ENCODE measurements around the gene GSAP.

GSAP gene

DNA sequence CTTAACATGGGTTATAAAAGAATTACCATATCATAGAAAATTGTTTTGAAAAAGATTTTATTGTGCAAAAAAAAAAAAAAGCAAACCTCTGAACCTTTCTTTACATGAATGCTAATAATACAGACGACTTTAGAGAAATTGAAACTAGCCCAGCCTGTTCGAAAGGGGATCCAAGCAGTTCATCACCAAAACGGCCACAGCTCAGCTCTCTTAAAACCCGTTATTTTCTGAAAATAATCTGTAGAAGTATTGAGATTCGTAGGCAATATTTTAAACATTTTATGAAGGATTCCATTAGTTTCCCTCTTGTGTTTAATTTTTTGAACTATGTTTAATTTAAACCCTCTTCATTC lies 9.9 kb upstream of the GSAP start:
- TF ChIP-seq, protein P1, sequence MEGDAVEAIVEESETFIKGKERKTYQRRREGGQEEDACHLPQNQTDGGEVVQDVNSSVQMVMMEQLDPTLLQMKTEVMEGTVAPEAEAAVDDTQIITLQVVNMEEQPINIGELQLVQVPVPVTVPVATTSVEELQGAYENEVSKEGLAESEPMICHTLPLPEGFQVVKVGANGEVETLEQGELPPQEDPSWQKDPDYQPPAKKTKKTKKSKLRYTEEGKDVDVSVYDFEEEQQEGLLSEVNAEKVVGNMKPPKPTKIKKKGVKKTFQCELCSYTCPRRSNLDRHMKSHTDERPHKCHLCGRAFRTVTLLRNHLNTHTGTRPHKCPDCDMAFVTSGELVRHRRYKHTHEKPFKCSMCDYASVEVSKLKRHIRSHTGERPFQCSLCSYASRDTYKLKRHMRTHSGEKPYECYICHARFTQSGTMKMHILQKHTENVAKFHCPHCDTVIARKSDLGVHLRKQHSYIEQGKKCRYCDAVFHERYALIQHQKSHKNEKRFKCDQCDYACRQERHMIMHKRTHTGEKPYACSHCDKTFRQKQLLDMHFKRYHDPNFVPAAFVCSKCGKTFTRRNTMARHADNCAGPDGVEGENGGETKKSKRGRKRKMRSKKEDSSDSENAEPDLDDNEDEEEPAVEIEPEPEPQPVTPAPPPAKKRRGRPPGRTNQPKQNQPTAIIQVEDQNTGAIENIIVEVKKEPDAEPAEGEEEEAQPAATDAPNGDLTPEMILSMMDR (IDR thresholded peaks at IDR 0.05), result no peak
- TF ChIP-seq ZFX (IDR thresholded peaks at IDR 0.05; ENCODE audit: borderline replicate concordance), result no peak
- no peak overlapping the region for H3K27ac ChIP-seq

DNA sequence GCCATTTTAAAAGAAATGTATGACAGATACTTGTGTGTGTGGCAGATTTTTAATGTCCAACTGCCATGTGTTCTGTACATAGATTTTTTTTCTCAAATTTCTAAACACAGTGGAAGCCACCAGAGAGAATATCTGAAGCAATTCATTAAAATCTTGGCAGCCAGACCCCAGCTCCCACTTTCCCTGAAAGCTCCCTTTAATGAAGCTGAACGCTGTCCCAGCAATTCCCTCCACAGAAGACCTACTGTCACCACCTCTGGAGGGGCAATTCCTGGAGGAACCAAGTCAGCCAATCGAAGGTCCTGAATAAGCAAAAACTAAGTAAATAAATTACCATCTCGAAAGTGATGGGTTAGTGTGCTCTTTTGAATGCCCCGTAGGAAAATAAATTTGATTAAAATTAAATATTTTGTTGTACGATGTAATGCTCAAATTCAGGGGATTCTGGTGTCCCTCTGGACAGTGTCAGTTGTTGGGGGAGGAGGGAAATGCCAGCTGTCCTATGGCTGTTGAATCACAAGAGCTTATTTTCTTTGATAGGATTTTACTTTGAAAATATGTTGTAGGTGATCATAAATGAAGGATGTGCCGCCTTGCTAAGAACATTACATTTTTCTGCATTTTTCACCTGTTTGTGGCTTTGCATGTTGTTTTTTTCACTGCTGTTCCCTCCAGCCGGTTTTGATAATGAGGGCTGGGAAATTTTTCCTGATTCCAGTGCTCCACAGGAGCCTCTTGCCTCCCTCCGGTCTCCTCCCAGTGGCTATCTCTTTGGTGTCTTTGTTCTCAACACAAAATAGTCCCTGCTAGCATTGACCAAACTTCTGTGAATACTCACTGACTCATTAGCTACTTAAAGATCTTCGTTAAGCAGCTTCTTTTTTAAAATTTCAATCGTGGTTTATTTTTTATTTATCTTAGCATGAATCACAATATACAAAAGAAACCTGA lies 9.2 kb upstream of the GSAP start:
- no peak overlapping the region for H3K27ac ChIP-seq
- TF ChIP-seq ZFX (IDR thresholded peaks at IDR 0.05; ENCODE audit: borderline replicate concordance), result no peak
- TF ChIP-seq, protein P1 (IDR thresholded peaks at IDR 0.05), result no peak

DNA sequence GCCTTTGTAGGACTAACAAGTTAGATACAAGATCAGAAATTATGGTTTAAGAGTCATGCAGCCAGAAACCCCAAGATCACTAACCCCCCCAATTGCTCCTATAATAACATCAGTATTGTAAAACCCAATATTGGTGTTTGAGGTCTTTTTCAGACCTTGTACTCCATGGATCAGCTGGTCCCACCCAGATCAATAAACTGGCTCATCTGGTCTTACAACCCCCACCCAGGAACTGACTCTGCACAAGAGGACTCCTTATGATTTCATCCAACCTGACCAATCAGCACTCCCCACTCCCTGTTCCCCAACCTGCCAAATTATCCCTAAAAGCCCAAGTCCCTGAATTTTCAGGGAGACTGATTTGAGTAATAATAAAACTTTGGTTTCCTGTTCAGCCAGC lies 6.4 kb upstream of the GSAP start:
- TF ChIP-seq, protein P1 (IDR thresholded peaks at IDR 0.05), result no peak
- TF ChIP-seq ZFX (IDR thresholded peaks at IDR 0.05; ENCODE audit: borderline replicate concordance), result no peak
- H3K27ac ChIP-seq, result no peak overlapping the region

DNA sequence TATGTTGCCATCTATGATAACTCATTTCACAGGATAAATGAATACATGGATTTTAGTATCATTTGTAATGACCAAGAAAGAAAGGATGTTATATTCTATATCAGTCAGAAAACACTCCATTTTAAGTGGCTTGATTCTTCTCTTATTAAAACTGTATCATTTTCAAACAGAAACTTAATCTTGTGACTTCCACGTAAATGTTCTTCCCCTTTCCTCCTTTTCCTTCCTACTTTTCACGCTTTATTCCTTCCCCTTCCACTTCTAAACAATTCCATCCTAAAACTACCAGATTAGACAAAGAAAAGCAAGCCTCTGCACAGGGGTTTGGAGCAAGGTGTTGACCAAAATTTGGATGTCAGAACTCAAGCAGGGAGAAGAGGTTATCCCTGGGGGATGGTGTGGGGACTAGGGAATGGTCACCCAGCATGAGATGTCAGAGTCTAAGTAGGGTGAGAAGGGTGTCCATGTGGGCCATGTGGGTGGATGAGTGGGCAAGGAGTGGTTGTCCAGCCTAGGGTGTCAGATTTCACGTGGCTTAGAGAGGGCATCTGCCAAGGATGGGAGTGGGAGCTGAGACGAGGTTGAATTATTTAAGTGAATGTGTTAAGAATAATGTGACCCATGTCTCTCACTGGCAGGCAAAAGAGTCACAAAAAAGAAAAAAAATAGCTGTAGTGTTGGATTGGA lies 5.0 kb upstream of the GSAP start:
- H3K27ac ChIP-seq, result no peak overlapping the region
- no peak for TF ChIP-seq ZFX (IDR thresholded peaks at IDR 0.05; ENCODE audit: borderline replicate concordance)
- TF ChIP-seq, protein P1 (IDR thresholded peaks at IDR 0.05), result no peak

DNA sequence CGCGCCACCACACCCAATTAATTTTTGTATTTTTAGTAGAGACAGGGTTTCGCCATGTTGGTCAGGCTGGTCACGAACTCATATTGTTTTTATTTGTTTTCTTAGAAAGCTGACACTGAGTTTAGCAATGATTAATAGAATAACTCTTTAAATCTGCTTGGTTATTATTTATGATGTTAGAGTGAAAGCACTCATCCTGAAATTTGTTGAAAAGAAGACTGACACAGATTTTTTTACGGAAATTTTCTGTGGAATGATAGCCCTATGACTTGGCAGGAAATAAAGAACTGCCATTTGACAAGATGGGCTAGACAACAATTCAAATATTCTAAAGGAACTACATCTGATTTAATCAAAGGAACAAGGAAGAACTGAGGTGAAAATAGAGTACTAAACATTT lies 4.3 kb upstream of the GSAP start:
- TF ChIP-seq, protein P1 (IDR thresholded peaks at IDR 0.05), result no peak
- TF ChIP-seq ZFX (IDR thresholded peaks at IDR 0.05; ENCODE audit: borderline replicate concordance), result no peak
- no peak overlapping the region for H3K27ac ChIP-seq

DNA sequence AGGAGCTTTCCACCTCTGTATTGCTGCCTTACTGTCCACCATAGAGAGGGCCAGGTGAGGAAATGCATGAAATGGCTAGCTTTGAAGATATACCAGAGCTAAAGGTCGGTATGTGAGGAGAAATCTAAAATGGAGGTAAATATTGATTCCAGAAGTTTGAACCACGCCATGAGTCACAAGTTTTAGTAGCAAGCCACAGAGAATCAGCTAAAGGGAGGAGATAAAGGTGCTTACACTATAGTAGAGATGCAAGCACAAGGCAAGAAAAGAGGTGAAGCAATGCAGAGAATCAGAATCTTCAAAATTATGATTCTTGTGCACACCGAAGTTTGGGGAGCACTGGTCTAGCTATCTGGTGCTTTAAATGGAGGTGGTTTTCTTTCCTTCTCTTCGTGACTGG lies 3.0 kb upstream of the GSAP start:
- H3K27ac ChIP-seq, result no peak overlapping the region
- TF ChIP-seq ZFX (IDR thresholded peaks at IDR 0.05; ENCODE audit: borderline replicate concordance), result no peak
- TF ChIP-seq, protein P1 (IDR thresholded peaks at IDR 0.05), result no peak

DNA sequence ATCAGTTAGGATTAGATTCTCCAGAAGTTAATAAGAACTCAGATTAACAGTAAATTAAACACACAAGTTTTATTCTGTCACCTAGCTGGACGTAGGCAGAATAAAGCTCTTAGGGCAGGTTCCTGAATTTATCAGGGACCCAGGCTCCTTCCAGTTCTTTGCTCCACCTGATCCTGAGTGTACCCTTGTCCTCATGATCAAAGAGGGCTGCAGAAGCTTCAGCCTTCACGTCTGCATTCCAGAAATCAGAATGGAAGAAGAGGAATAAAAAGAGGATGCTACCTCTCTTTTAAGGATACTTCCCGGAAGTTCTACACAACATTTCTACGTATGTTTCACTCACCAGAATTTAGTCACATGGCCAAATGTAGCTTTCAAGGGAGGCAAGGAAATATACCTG lies 1.7 kb upstream of the GSAP start:
- TF ChIP-seq, protein P1 (IDR thresholded peaks at IDR 0.05), result no peak
- TF ChIP-seq ZFX (IDR thresholded peaks at IDR 0.05; ENCODE audit: borderline replicate concordance), result no peak
- no peak overlapping the region for H3K27ac ChIP-seq
